DMS79 (cell line): Measurements from ENCODE around the gene CHIA.

Source experiments
- DNase-seq: peaks from one replicate; lab custom pipeline; 2025; lab: John Stamatoyannopoulos, UW

Gene CHIA

GRCh38 chr1:111290630-111291029 lies at the start of gene CHIA:
Gene CHIA, plus strand, starts transcription at chr1:111290851. Its CDS starts 19,617 bp downstream, at chr1:111310468.
- peak; percentile 89 for DNase-seq

- no peak for DNase-seq
Observed at GRCh38 chr1:111241797-111242196, 48.9 kb upstream of the CHIA start.

- no peak for DNase-seq
Observed at GRCh38 chr1:111242805-111243523, 47.7 kb upstream of the CHIA start.

GRCh38 chr1:111247125-111247838 lies 43.4 kb upstream of the CHIA start:
- no peak for DNase-seq

DNA sequence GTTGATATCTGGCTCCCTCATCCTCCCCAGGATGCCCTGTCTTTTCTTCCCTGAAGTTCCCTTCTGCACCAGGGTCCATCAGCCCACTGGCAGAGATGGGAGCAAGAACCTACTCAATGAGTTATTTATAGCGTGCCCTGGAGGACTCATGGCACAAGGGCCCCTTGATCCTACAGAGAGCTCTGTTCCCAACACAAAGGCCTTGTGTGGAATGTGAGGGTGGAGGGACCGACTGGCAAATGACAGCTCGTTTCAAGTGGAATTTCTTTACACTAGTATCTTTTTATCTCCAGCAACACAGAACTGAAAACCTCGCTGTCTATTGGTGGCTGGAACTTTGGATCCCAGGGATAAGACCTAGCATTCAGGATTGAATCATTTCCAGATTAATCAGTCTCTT lies 40.7 kb upstream of the CHIA start:
- DNase-seq, result no peak

DNA sequence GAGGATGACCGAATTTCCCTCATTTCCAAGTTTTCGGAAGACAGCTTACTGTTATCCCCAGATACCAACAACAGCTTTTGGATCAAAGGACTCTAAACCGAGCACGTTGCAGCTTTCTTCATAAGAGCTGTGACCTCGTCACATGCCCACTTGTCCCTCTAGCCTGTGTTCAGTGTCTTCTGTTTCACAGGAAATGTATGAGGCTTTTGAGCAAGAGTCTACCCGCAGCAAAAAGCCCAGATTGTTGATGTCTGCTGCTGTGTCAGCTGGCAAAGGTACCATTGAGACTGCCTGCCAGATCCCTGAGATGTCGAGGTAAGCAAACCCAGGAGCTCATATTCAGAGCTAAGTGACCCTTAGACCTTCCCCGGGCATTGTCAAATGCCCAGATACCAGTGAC lies 39.1 kb upstream of the CHIA start:
- DNase-seq, result no peak

GRCh38 chr1:111252786-111253185 lies 37.9 kb upstream of the CHIA start:
- DNase-seq, result no peak

DNA sequence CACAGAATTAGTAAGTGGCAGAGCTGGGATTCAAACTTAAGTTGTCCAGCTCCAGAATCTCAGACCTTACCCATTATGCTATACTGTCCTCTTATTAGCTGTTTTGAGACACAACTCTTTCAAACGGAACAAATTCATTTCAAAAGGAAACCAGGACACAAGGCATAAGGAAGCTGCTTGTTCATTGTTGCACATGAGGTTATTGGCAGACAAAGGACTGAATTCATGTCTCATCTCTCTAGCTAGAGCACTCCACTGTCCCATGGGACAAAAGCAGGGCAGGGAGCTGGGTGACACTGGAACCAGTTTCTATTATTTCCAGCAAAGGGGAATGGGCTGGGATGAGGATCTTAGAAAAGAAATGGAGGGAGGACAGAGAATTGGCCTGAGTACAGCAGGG lies 36.8 kb upstream of the CHIA start:
- DNase-seq, result no peak

GRCh38 chr1:111256988-111257658 lies 33.5 kb upstream of the CHIA start:
- DNase-seq, result no peak

- no peak for DNase-seq
Observed at GRCh38 chr1:111267801-111268508, 22.7 kb upstream of the CHIA start.

DNA sequence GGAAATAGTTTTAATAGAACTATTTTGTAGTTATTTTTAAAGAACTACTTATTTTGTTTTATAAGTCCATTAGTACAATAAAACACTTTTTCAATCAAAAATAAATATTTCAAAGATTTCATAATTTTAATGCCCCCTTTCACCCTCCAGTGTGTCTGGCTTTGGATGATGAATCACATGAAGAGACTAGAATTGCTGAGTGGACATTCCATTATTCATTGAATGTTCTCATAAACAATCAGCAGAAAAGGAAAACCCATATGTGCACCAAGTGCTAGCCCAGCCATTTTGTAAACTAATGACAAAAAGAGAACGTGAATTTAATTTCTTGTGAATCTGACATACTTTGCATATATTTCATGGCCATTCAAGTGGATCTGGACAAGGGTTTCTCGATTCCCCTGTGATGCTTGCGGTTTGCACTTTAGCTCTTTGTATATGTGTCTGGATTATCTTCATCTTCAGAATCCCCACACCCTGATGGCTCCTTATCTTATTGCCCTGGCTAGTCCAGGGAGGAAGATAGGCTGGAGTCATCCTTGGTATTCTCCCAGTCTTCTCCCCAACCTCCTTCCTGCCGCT lies 20.7 kb upstream of the CHIA start:
- no peak for DNase-seq

DNA sequence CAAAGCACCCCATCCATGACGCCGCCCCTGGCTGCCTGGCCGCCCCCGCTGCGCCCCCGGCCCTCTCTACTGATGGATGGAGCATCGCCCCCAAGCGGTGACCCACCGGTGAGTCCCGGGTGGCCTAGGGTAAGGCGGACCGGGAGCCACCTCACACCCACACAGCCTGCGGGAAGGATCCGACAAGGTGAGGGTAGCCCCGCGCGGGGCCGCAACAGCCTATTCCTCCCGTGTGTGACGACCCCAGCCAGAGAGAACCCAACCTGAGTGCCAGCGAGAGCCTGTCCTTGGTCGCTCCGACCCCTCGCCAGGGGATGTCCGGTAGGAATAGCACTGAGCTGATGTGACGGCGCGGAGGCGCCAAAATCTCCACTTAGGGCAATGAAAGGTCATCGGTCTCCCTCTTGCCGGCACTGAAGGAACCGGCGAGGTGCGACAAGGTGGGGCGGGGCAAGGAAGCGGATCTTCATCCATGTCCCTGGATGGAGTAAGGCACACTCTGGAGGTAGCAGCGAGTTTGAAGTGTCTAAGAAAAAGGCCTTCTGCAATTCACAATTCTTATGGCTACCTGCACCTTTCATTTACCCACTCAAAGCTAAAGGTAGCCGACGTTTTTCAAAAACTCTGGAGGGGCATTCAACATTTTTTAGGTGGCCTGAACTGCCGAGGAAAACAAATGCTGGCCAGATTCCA lies 19.7 kb upstream of the CHIA start:
- no peak for DNase-seq

DNA sequence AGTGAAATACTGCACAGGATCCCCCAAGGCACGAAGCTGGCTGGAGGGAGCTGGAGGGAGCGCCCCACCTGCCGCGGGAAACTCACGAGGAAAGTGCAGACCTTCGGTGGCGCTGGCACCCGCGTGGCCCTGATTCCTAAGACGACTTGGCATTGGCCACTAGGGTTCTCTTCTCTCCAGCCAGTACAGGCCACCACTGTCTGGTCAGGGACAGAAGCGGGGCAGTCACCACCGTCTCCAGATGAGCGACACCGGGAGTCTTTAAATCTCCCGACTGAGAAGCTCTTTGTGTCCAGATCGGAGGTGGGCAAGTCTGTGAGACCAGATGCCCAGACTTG lies 19.2 kb upstream of the CHIA start:
- DNase-seq, result no peak

DNA sequence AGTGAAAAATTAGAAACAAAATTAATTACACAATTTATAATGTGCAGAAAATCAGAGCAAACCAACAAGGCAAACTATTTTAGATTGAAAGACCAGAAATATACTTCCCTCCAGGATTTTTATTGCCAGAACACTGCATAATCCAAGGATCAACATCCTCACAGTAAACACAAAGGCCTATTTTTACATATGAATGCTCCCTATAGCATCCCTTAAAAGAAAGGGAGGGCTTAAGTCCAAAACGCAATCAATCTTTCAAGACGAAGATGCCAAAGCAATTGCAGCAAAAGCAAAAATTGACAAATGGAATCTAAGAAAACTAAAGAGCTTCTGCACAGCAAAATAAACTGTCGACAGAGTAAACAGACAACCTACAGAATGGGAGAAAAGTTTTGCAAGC lies 18.6 kb upstream of the CHIA start:
- DNase-seq, result no peak

DNA sequence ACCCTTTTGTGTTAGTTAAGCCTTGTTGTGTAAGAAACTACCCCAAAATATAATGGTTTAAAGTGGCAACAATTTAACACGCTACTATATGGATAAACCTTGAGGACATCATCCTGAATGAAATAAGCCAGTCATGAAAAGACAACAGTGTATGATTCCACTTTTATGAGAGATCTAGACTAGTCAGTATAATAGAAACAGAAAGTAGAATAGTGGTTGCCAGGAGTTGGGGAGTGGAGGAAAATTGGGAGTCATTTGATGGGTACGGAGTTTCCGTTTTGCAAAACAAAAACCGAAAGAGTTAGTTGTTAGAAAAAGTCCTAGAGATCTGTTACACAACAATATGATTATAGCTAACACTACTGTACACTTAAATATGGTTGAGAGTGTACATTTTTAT lies 16.0 kb upstream of the CHIA start:
- DNase-seq, result no peak

DNA sequence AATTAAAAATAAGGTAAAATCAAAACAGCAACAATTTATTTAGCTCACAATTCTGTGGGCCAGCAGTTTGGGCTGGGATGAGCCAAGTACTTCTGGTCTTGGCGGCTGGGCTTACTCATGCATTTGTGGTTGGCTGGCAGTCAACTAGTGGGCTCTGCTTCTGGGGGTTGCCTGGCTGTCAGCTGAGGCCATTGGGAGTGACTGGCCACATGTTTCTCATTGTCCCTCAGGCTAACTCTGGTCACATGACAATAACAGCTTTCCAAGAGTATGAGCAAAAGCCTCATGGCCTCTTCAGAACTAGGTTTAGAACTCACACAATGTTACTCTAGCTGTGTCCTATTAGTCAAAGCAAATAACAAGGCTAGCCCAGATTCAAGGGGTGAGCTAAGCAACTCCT lies 15.6 kb upstream of the CHIA start:
- DNase-seq, result no peak

- no peak for DNase-seq
Observed at GRCh38 chr1:111275780-111276433, 14.7 kb upstream of the CHIA start.

DNA sequence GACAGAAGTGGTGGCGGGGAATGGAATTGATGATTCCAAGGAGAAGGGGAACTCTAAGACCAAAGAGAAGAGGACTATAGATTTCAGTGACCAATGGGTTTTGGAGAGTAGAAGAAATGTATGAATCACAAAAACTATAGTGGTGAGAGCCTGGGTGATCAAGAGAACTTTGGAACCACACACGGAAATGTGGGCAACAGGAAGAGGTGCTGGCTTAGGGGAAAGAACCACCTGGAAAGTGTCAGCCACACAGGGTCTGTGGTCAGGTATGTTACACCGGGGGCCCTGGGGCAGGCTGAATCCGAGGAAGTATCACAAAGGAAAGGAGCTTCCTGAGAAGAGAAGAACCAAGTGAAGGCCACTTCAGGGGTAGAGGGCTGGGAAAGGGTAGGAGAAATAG lies 11.5 kb upstream of the CHIA start:
- DNase-seq, result no peak

DNA sequence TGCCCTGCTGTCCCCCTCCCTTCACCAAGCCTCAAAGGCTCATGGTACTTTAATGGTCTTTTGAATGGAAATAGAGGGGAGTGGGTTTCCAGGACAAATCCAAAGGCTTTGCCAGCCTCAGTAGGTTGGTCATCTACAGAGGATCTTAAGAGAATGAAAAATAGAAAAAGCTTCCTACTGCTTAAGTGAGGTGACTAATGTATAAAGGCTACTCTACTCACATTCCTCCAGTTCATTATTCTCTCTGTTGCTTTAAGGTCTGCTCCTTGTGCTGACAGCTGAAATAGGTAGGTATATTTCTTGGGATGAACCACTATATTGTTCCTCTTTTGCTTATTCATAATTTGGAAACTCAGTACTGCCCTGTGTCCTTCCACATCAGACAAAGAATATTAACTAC lies 10.4 kb upstream of the CHIA start:
- DNase-seq, result no peak

GRCh38 chr1:111281411-111281810 lies 9.2 kb upstream of the CHIA start:
- DNase-seq, result no peak

GRCh38 chr1:111283838-111284237 lies 6.8 kb upstream of the CHIA start:
- DNase-seq, result no peak
